Astrocyte (in vitro differentiated cells and primary cell): ENCODE data around the gene UST. TPM values are rescaled to one million over a fixed set of nuclear protein-coding genes. Genes with fewer than 3 reads are reported as not detected.

ENCODE experiments used
- DNase-seq: peaks from one replicate; pipeline ENCODE4 v3.0.0-alpha.2; 2010; ENCODE audit warnings: low read depth
- FAIRE-seq: peaks from 2 replicates; lab custom pipeline; 2011; peaks lifted over from hg19 to GRCh38; lab: Jason Lieb, UNC
- H2AFZ ChIP-seq: 2 replicates; pipeline ENCODE4 v1.6.0; 2012; ENCODE audit warnings: low read depth, low read length, inconsistent platforms
- H3K27ac ChIP-seq: 2 replicates; pipeline ENCODE4 v1.5.1; 2011; ENCODE audit warnings: low read depth, low read length, inconsistent platforms
- H3K27me3 ChIP-seq: 2 replicates; pipeline ENCODE4 v1.6.0; 2011; ENCODE audit warnings: low read length, inconsistent platforms; ENCODE audit not compliant: insufficient read depth
- H3K36me3 ChIP-seq: 2 replicates; pipeline ENCODE4 v1.5.1; 2011; ENCODE audit warnings: low read length, inconsistent platforms; ENCODE audit not compliant: insufficient read depth
- H3K4me1 ChIP-seq: 2 replicates; pipeline ENCODE4 v1.5.1; 2011; ENCODE audit warnings: low read length, inconsistent platforms; ENCODE audit not compliant: insufficient read depth
- H3K4me2 ChIP-seq: 2 replicates; pipeline ENCODE4 v1.6.0; 2012; ENCODE audit warnings: low read length, inconsistent platforms
- H3K4me3 ChIP-seq: 2 replicates; pipeline ENCODE4 v1.5.1; 2011; ENCODE audit warnings: low read depth, mild to moderate bottlenecking, low read length, inconsistent platforms; ENCODE audit not compliant: insufficient read depth
- H3K79me2 ChIP-seq: 2 replicates; pipeline ENCODE4 v1.6.0; 2012; ENCODE audit warnings: mild to moderate bottlenecking, low read length, inconsistent platforms; ENCODE audit not compliant: insufficient read depth
- H3K9ac ChIP-seq: 2 replicates; pipeline ENCODE4 v1.6.0; 2012; ENCODE audit warnings: mild to moderate bottlenecking, low read length, inconsistent platforms
- H3K9me3 ChIP-seq: 2 replicates; pipeline ENCODE4 v1.5.1; 2012; ENCODE audit warnings: low read depth, mild to moderate bottlenecking, low read length, inconsistent platforms; ENCODE audit not compliant: insufficient read depth
- H4K20me1 ChIP-seq: 2 replicates; pipeline ENCODE4 v1.6.0; 2012; ENCODE audit warnings: low read length, inconsistent platforms; ENCODE audit not compliant: insufficient read depth
- H3K27ac Mint-ChIP-seq: one replicate; pipeline ENCODE4 v1.8.0; 2021; ENCODE audit warnings: mild to moderate bottlenecking, mixed read lengths; ENCODE audit not compliant: unreplicated experiment
- H3K27me3 Mint-ChIP-seq: one replicate; pipeline ENCODE4 v1.8.0; 2021; ENCODE audit warnings: low read depth, mixed read lengths; ENCODE audit not compliant: unreplicated experiment
- H3K36me3 Mint-ChIP-seq: one replicate; pipeline ENCODE4 v1.8.0; 2021; ENCODE audit warnings: low read depth, mixed read lengths; ENCODE audit not compliant: unreplicated experiment
- H3K4me1 Mint-ChIP-seq: one replicate; pipeline ENCODE4 v1.8.0; 2021; ENCODE audit warnings: low read depth, mixed read lengths; ENCODE audit not compliant: unreplicated experiment
- H3K4me3 Mint-ChIP-seq: one replicate; pipeline ENCODE4 v1.8.0; 2021; ENCODE audit warnings: mild to moderate bottlenecking, moderate library complexity, mixed read lengths; ENCODE audit not compliant: unreplicated experiment
- H3K9me3 Mint-ChIP-seq: one replicate; pipeline ENCODE4 v1.8.0; 2021; ENCODE audit warnings: mild to moderate bottlenecking, mixed read lengths; ENCODE audit not compliant: unreplicated experiment
- EZH2 ChIP-seq: IDR thresholded peaks from 2 replicates; pipeline ENCODE4 v1.6.1; 2012; ENCODE audit warnings: mild to moderate bottlenecking, low read length, inconsistent platforms; ENCODE audit not compliant: insufficient read depth
- total RNA-seq: library from RNA; stranded (reverse); gene quantifications from 2 replicates; pipeline ENCODE4 v1.2.1, GENCODE V29; 2021
- TF ChIP-seq, protein P1 (sequence below): IDR thresholded peaks from 2 replicates; pipeline ENCODE4 v1.5.1; 2011; ENCODE audit warnings: low read depth, mild to moderate bottlenecking, inconsistent platforms, low read length, moderate library complexity; ENCODE audit not compliant: insufficient read depth

The UST gene
- total RNA-seq, 1 donor from 2014 or later: 15.3 TPM

DNA sequence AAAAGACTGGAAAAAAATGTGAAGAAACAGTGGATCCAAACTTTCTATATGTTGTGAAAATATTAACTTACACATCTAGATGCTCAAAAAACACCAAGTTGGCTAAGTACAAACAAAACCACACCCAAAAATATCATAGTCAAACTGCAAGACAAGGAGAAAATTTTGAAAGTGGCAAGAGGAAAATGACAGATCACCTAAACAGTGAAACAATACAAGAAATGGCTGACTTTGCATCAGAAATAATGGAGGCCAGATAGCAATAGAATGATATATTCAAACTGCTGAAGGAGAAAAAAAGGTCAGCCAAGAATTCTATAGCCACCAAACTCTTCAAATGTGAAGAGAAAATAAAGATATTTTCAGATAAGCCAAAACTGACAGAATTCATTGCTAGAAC is 22.4 kb upstream of the UST start:
- Histone ChIP-seq H3K27me3 (no peaks in the 10 kb centered on the region), H3K9me3 (no peaks in the 10 kb centered on the region), H3K36me3 (no peaks in the 10 kb centered on the region), H4K20me1 (no peaks in the 10 kb centered on the region), H3K4me3 (no peak overlapping the region), H3K79me2 (no peaks in the 10 kb centered on the region), H3K4me1 (peaks cover 13% of the 10 kb centered on the region), H3K4me2 (no peak overlapping the region), H2AFZ (no peak overlapping the region), H3K9ac (no peak overlapping the region), H3K27ac (peak overlapping the region; percentile 53)
- Mint-ChIP-seq H3K27ac (no peak overlapping the region), H3K9me3 (peaks cover 3% of the 10 kb centered on the region), H3K27me3 (peaks cover 1% of the 10 kb centered on the region), H3K36me3 (no peaks in the 10 kb centered on the region), H3K4me3 (no peak overlapping the region), H3K4me1 (peaks cover 8% of the 10 kb centered on the region)
- TF ChIP-seq EZH2: no peak
- TF ChIP-seq, protein P1, sequence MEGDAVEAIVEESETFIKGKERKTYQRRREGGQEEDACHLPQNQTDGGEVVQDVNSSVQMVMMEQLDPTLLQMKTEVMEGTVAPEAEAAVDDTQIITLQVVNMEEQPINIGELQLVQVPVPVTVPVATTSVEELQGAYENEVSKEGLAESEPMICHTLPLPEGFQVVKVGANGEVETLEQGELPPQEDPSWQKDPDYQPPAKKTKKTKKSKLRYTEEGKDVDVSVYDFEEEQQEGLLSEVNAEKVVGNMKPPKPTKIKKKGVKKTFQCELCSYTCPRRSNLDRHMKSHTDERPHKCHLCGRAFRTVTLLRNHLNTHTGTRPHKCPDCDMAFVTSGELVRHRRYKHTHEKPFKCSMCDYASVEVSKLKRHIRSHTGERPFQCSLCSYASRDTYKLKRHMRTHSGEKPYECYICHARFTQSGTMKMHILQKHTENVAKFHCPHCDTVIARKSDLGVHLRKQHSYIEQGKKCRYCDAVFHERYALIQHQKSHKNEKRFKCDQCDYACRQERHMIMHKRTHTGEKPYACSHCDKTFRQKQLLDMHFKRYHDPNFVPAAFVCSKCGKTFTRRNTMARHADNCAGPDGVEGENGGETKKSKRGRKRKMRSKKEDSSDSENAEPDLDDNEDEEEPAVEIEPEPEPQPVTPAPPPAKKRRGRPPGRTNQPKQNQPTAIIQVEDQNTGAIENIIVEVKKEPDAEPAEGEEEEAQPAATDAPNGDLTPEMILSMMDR: no peak
- DNase-seq (no peak), FAIRE-seq (no peak)

DNA sequence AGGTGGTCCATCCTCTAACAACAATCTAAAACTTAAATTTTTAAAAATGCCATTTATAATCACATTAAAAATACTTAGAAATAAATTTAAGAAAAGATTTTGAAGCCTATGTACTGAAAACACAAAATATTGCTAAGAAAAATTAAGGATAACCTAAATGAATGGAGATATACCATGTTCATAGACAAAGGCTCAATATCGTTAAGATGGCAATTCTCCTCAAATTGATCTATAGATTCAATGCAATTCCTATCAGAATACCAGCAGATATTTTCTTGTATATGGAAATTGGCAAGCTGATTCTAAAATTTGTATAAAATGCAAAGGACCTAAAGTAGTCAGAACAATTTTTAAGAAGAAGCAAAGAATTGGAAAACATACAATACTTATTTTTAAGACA is 19.7 kb upstream of the UST start:
- H3K9ac ChIP-seq: no peak overlapping the region
- FAIRE-seq: no peak

DNA sequence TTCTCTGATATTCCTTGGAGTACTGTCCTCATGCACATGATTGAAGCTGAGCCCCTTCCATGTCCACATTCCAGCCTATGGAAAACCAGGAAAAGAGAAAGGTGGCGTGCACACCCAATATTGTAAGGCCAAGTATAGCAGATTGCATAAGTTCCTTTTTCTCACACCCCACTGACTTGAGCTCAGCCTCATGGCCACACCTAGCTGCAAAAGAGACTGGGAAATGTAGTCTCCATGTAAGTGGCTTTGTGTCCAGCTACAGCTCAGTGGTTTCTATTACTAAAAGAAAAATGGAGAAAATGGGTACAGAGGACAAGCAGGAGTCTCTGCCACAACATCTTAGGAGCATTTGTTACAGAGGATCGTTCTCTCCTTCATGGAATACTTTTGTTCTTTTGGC is 10.8 kb upstream of the UST start:
- no peak for TF ChIP-seq EZH2
- TF ChIP-seq, protein P1: no peak
- no peaks in the 10 kb centered on the region for H3K4me1 ChIP-seq
- no peak overlapping the region for H2AFZ ChIP-seq
- no peaks in the 10 kb centered on the region for H3K27me3 ChIP-seq
- Mint-ChIP-seq H3K27me3 (no peaks in the 10 kb centered on the region), H3K27ac (no peak overlapping the region), H3K4me3 (no peak overlapping the region), H3K9me3 (no peaks in the 10 kb centered on the region), H3K4me1 (no peaks in the 10 kb centered on the region), H3K36me3 (no peaks in the 10 kb centered on the region)
- H3K36me3 ChIP-seq: no peaks in the 10 kb centered on the region
- H3K27ac ChIP-seq: no peak overlapping the region
- H3K4me3 ChIP-seq: no peak overlapping the region
- no peak overlapping the region for H3K9ac ChIP-seq
- FAIRE-seq: no peak
- no peaks in the 10 kb centered on the region for H3K9me3 ChIP-seq
- no peaks in the 10 kb centered on the region for H4K20me1 ChIP-seq
- no peak for DNase-seq
- H3K79me2 ChIP-seq: no peaks in the 10 kb centered on the region
- H3K4me2 ChIP-seq: no peak overlapping the region

More for the DNA sequence above, 19.7 kb upstream of the UST start:
- no peaks in the 10 kb centered on the region for H3K79me2 ChIP-seq
- no peaks in the 10 kb centered on the region for H4K20me1 ChIP-seq
- no peaks in the 10 kb centered on the region for H3K4me1 ChIP-seq
- H3K4me3 ChIP-seq: no peak overlapping the region
- no peak for TF ChIP-seq EZH2
- TF ChIP-seq, protein P1: no peak
- Mint-ChIP-seq H3K4me3 (no peak overlapping the region), H3K4me1 (no peaks in the 10 kb centered on the region), H3K27ac (no peak overlapping the region), H3K9me3 (peaks cover 3% of the 10 kb centered on the region), H3K27me3 (peaks cover 1% of the 10 kb centered on the region), H3K36me3 (no peaks in the 10 kb centered on the region)
- no peak overlapping the region for H2AFZ ChIP-seq
- no peak overlapping the region for H3K27ac ChIP-seq
- H3K9me3 ChIP-seq: no peaks in the 10 kb centered on the region
- no peak overlapping the region for H3K4me2 ChIP-seq
- DNase-seq: no peak
- H3K27me3 ChIP-seq: no peaks in the 10 kb centered on the region
- no peaks in the 10 kb centered on the region for H3K36me3 ChIP-seq
